GM19238 (cell line): Measurements from ENCODE around the gene CDK14.
"Not testable (repeated sequence)": the region's sequence is repeated elsewhere in the genome, so short reads cannot be mapped to it uniquely, and the experiment has no call there.

ENCODE experiments used
- DNase-seq: peaks from one replicate; pipeline ENCODE4 v3.0.0; 2011; ENCODE audit warnings: low spot score; ENCODE audit not compliant: insufficient read length

The CDK14 gene

DNA sequence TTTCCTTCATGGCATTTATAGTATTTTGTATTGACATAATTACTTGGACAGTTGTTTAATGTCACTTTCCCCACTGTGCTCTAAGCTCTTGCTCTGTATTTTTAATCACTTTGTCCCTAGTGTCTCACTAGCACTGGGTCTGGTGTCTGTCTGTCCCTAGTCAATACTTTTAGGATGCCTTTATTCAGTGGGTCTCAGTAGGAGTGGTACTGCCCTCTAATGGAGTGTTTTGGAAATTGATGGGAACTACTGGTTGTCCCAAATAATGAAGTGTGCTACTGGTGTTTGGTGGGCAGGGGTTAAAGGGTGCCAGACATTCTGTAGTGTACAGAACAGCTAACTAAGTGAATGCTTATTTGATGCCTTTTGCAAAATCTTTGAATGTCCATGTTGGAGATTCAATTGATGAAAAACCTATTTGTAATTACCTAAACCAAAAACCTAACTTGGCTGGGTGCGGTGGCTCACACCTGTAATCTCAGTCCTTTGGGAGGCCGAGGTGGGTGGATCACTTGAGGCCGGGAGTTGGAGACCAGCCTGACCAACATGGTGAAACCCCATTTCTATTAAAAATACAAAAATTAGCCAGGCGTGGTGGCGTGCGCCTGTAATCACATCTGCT, 33.3 kb downstream of the CDK14 start:
- DNase-seq, result no peak

DNA sequence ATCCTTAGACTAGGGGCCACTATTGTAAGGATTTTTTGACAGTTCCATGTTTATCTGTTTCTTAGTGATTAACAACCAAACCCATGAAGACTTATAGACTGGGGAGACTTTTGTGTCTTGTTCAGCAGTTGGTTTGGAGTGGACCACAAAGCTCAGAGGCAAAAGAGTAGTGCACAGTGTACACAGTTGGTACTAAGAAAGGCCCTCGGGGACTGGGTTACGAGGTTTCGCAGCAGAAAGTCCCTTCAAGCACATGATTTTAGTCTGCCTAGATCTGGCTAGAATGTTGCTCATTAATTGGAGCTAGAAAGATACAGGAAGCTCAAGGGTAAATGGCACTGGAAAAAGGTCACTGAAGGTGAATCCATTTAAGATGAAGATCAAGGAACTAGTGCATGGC, 35.4 kb downstream of the CDK14 start:
- DNase-seq, result no peak

DNA sequence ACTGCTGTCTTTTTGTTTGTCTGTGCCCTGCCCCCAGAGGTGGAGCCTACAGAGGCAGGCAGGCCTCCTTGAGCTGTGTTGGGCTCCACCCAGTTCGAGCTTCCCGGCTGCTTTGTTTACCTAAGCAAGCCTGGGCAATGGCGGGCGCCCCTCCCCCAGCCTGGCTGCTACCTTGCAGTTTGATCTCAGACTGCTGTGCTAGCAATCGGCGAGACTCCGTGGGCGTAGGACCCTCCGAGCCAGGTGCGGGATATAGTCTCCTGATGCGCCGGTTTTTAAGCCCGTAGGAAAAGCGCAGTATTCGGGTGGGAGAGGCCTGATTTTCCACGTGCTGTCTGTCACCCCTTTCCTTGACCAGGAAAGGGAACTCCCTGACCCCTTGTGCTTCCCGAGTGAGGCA, 43.6 kb downstream of the CDK14 start:
- DNase-seq, result not testable (repeated sequence)

DNA sequence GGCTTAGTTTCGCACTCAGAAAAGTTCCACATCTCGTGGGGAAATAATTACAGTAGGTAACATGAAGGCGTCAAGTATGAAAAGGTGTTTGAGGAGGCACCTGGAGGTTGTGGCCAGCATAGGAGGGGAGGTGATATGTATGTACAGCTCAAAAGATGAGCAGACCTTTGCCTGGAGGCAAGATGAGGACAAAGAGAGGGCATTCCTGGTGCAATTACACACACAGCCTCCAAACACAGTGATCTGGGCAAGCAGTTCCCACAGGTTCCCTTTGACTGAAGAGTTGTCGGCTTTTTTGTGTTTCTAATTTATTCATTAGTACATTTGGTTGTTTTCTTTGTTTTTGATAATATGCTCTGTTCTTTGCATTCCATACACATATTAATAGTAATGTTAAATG, 46.9 kb downstream of the CDK14 start:
- DNase-seq, result no peak

DNA sequence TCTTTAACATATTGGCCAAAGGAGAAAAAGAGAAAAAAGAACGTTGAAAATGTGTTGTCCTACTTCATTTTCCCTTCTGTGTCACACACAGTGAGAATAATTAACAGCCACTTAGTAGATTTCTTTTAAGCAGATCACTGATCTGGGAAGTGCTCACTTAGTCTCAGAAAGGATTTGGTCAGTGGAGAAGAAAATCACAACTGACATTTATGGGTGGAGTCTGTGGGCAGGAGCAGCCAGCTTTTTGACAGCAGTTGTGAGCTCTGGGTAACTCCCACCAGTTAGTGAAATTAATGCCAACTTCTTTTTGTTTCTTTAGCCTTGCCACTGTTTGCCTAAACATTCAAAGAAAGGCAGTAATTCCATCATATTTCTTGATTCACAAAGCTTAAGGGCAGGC, 49.7 kb downstream of the CDK14 start:
- DNase-seq, result no peak

DNA sequence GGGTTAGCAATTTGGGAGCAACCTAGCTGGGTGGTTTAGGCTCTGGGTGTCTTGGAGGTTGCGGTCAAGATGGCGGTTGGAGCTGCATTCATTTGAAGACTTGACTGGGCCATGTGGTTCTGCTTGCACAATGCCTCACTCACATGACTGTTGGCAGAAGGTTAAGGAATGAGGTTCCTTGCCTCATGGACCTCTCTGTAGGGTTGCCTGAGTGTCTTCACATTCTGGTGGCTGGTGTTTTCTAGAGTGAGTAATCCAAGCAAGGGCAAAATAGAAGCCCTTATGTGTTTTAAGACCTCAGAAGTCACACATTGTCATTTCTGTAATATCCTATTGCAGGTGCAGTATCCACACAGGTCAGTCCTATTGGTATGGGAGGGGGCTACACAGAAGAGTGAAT, 52.0 kb downstream of the CDK14 start:
- no peak for DNase-seq

DNA sequence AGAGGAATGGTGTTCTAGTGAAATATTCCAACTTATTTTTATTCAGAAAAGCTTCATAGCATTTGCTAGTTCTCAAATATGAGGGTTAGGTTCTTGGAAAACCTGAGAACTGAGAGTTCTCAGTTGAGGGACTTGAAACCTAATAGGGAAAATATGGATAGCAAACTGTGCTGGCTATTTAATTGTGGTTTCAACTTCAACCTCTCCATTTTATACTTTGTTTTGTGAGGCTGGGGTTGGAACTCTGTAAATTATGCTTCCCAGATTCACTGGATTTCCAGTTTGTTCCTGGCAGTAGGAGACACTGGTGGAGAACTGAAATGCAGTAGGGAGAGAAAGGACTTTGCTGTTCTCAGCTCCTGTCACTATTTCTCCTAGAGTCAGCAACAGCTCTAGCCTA, 52.7 kb downstream of the CDK14 start:
- DNase-seq, result no peak

DNA sequence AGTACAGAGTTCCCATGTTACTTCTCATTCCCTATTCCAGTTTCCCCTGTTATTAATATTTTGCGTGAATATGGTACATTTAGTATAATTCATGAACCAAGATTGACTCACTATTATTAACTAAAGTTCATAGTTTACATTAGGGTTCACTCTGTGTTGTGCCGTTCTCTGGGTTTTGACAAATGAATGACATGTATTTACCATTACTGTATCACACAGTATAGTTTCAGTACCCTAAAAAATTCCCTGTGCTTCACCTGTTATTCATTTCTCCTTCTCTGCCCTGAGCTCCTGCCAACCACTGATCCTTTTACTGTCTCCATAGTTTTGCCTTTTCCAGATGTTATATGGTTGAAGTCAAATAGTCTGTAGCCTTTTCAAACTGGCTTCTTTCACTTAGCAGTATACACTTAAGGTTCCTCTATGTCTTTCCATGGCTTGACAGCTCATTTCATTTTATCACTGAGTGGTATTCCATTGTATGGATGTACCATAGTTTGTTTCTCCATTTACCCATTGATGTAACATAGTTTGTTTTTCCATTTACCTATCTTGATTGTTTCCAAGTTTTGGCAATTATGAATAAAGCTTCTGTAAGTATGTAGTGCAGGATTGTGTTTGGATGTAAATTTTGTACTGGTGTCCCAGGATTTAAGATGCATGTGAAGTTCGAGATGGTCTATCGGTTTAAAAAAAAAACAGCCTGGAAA, 58.8 kb downstream of the CDK14 start:
- DNase-seq, result no peak

DNA sequence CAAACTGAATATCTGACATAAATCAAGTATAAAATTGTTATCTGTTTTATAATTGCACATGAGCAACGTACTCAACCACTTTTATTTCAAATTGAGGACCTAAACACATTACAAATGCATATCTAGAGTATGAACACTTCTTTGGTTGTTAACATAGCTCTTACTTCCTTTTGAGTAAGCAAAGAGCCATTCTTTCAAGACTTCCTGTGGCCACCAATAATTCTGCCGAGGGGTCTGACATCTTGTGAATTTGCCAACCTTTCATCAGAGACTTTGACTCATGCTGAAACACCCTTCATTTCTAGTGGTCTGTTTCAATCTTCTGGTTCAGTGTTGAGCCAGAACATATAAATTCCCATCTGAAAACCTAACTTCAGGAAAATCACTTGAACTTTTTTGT, 59.4 kb downstream of the CDK14 start:
- no peak for DNase-seq

DNA sequence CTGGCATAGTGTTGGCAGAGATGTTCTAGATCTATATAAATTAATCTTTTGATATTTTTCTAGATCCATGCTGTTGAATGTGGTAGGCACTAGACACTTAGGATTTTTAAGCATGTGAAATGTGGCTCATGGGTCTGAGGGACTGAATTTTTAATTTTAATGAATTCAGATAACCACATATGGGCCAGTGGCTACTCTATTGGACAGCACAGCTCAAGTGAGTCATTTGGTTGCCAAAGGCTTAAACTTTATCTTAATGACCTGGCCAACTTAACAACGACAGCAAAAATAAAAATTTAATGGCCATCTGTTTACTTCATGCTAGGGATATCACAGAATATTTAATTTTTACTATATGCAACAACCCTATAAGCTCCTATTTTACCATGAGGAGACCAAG, 61.4 kb downstream of the CDK14 start:
- DNase-seq, result no peak

DNA sequence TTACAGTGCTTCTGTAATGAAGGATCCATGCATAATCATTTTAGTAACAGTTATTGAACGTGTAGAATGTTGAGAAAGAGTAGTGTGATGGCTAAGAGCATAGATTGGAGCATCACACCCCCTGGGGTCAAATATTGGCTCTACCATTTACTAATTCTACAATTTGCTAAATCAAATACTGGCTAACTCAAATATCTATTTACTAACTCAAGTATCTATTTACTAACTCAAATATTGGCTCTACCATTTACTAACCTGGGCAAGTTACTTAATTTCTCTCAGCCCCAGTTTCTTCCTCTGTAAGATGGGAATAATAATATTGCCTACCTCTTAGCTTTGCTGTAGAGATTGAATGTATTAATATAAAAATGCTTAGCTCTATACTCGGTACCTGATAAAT, 64.0 kb downstream of the CDK14 start:
- no peak for DNase-seq

DNA sequence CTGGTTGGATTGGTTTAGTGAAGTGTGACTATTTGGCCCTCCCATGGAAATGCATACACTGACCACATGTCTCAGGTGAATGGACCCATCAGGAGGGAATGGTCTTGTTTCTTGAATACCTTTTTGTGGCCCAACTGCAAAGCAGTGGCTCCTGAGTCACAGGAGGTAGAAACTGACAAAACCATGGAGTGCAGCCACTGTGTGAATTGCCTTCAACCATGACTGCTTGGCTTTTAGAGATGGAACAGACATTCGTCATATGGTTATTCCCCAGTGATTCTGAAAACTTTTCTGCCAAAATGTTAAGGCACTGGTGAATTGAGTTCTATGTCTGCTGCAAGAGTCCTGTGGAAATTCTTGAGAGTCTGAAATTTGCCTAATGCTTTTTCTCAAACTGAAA, 64.7 kb downstream of the CDK14 start:
- DNase-seq, result no peak

DNA sequence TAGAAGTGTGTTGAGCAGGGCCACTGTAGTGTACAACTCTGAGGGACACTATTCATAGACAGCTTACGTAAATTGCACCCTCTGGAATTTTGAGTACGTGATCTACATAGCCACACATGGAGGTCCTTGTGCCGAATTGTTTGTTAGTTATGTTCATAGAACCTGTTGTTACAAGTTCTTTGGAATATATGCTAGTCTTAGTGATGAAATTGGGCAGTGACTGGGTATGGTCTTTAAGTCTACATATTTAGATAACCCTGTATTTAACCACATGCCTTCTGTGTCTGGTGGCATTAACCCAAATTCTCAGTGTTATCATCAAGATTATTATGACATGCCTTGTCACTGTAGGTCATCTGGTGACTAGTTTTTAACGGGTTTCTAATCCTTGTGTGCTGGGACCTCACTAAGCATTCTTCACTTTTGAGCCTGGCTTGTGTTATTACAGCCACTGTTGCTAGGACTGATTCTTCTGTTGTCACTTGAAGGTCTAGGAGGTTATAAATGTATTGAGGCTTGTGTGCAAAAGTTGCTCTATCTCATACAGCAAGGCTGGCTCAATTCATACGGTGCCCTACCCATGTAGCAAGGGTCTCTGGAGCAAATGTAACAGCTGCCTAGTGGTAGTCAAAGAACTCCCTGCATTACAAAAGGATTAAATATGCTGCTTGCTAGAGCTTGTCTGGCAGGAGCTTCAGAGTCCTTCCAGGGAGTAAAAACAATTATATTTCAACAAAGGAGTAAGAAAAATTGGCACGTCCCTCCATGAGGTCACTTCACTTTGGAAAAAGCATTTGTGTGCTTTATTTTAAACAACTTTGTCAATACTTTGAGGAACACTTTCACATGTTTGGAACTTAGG, 65.4 kb downstream of the CDK14 start:
- DNase-seq, result no peak

DNA sequence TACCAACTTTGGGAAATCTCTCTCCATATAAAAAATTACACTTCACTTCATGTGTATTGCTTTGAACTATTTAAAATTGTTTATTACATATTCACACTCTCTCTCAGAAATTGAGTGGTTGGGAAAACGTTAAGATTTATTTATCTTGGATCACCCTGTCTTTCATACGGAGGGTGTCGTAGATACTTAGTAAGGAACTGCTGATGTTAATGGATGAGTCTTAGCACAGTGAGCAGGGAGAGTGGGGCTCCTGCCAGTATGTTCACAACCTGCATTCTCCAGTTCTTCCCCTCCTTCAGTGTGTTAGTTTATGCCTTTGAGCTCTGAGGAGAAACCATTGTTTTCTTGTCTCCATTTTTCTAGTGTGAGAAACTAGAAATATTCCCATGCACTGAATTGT, 67.1 kb downstream of the CDK14 start:
- no peak for DNase-seq

DNA sequence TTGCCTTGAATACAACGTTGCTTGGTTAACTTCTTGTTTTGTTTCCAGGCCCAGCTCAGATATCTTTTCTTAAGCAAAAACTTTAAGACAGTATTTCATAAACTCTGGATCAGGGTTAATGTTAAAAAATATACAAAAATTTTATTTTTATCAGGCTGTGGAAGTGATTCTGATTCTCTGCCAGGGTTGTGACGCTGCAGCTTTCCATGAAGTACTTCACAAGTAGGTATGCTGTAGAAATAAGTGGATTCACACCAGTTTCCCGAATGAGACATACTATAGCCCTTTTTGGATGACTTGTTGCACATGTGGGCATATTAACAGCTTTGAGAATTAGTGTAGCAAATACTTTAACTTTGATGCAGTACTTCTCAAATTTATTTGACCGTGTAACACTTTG, 70.1 kb downstream of the CDK14 start:
- DNase-seq, result no peak

DNA sequence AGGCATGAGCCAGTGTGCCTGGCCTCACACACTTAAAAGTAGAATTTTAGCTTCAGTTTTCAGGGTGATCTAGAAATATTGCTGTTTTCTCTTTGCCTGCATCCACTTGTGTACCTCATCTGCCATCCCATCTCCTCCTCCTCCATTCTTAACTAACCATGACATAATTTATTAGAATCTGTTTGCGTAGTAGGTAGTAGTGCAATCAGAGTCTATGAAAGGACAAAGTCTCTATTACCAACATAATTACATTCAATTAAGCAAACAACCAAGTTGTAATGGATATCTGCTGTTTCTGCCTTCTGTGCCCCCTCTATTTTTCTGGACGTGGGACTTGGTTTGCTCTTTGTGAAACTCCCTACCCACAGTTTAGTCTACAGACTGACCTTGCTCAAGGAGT, 72.9 kb downstream of the CDK14 start:
- DNase-seq, result no peak

DNA sequence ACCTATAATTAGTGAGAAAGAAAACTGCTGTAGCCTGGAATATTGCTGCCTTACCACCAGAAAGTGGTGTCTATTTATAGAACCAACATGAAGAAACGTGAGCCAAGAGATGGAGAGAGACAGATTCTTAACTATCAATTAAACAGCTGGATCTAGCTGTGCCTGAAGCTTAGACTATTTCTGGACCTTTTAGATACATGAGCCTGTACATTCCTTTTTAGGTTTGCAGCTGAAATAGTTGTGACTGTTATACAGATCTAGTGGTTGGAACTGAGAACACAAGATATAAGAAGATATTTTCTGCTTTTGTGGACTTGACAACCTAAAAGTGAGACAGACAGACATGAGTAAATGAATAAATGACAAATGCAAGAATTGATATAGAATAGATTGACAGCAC, 73.4 kb downstream of the CDK14 start:
- DNase-seq, result no peak

DNA sequence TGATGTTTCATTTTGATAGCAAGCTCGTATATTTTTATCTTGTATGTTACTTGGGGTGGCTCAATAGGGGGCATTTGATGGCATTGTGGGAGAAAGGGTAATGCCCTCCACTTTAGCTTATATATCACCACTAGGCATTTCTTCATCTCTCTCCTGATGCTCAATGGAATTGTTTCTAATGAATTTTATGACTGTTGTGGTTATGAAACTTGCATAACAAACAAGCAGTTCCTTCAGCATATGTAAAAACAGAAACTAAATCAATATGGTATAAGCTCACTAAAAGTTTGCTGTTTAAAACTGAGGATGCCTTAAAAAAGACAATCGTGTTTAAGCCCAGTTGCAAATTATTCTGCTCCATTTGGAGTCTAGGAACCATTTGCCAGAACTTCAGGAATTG, 75.5 kb downstream of the CDK14 start:
- DNase-seq, result no peak

DNA sequence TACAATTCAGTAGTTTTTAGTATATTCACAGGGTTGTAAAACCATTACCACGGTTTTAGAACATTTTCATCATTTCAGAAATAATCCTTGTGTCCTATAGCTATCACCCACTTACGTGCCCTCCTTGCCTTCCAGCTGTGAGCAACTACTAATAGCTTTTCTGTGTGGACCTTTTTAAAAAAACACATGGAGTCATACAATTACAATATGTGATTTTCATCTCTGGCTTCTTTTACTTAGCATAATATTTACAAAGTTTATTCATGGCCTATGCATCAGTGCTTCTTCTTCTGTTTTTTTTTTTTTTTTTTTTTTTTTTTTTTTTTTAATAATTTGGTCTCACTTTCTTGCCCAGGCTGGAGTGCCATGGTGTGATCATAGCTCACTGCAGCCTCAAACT, 76.1 kb downstream of the CDK14 start:
- DNase-seq, result no peak

DNA sequence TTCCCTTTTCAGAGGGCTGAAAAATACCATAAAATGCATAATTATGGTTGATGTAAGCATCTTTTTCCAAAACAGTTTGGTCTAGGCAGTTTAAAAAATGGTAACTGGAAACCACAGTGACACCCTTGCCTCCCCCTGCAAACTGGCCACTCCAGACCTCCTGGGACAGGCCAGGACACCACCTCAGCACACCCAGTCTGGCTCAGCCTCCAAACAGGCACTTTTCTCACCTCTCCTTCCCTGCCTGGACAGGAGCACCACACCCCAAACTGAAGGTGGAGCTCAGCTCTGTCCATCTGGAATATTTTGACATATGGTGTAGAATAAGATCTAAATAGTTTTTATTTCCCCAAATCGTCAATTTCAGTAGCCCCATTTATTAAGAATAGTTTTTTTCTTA, 78.5 kb downstream of the CDK14 start:
- DNase-seq, result no peak

DNA sequence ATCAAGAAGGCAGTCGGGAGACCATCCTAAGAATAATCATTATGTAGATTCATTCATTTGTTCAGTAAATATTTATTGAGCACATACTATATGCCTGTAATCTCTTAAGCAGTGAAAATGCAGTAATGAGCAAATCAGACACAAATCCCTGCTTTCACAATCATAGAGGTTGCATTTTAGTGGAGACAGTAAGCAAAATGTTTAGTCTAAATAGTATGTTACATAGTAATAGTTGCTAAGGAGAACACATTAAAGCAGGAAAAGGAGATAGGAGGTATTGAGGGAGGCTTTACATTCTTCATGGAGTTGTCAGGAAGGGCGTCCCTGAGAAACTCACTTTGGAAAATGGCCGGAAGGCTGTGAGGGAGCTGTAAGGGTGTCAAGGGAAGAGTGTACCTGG, 79.9 kb downstream of the CDK14 start:
- no peak for DNase-seq
